ENCODE measurements around the gene SEMA3A.

DNA sequence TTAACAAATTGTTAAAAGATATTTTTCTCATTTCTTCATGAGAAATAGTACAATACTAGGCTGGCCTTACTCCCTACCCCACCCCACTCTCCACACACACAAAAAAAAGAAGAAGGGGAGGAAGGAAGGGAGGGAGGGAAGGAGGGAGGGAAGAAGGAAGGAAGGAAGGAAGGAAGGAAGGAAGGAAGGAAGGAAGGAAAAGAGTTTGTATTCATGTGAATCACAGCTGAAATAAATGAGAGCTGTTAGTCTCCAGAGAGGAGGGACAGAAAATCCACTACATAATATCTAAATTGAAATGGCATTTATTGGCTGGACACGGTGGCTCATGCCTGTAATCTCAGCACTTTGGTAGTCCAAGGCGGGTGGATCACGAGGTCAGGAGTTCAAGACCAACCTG is 57.8 kb downstream of the SEMA3A start:
- TF ChIP-seq CTCF (conservative IDR thresholded peaks at IDR 0.05 in 1 of 2, IDR thresholded peaks at IDR 0.05 in 1 of 2; ENCODE audit: low read depth in 1 of 2, low read length in 2 of 2), result no peak
- TF ChIP-seq EZH2 (IDR thresholded peaks at IDR 0.05; ENCODE audit: low read length, missing control alignments), result no peak
